GM18508 (cell line): ENCODE results near the gene SENP6.
"Not testable (repeated sequence)": the region's sequence is repeated elsewhere in the genome, so short reads cannot be mapped to it uniquely, and the experiment has no call there.

Experiments used
- ATAC-seq: cut with Tn5 transposase; IDR thresholded peaks from one replicate; pipeline ENCODE4 v1.9.1; 2021; ENCODE audit warnings: moderate number of reproducible peaks; ENCODE audit not compliant: insufficient read depth, unreplicated experiment

SENP6 gene

GRCh38 chr6:75633045-75633444, 31.4 kb downstream of the SENP6 start:
- no peak for ATAC-seq

GRCh38 chr6:75642311-75642710, 40.6 kb downstream of the SENP6 start:
- no peak for ATAC-seq

GRCh38 chr6:75643173-75643572, 41.5 kb downstream of the SENP6 start:
- ATAC-seq, result no peak

- ATAC-seq, result peak; percentile 71
Observed at GRCh38 chr6:75656479-75656878, 54.8 kb downstream of the SENP6 start.

- no peak for ATAC-seq
Observed at GRCh38 chr6:75657327-75657726, 55.6 kb downstream of the SENP6 start.

- ATAC-seq, result no peak
Observed at GRCh38 chr6:75666592-75666991, 64.9 kb downstream of the SENP6 start.

GRCh38 chr6:75673884-75674283, 72.2 kb downstream of the SENP6 start:
- ATAC-seq, result no peak

- ATAC-seq, result no peak
Observed at GRCh38 chr6:75676377-75676776, 74.7 kb downstream of the SENP6 start.

GRCh38 chr6:75682548-75682947, 80.9 kb downstream of the SENP6 start:
- ATAC-seq, result not testable (repeated sequence)

GRCh38 chr6:75683005-75683404, 81.3 kb downstream of the SENP6 start:
- not testable (repeated sequence) for ATAC-seq

GRCh38 chr6:75687535-75687934, 85.9 kb downstream of the SENP6 start:
- ATAC-seq, result not testable (repeated sequence)

GRCh38 chr6:75687937-75688336, 86.3 kb downstream of the SENP6 start:
- ATAC-seq, result not testable (repeated sequence)

- ATAC-seq, result no peak
Observed at GRCh38 chr6:75689576-75689975, 87.9 kb downstream of the SENP6 start.

- no peak for ATAC-seq
Observed at GRCh38 chr6:75691012-75691411, 89.3 kb downstream of the SENP6 start.

- ATAC-seq, result no peak
Observed at GRCh38 chr6:75693534-75693933, 91.9 kb downstream of the SENP6 start.

- ATAC-seq, result no peak
Observed at GRCh38 chr6:75694406-75694805, 92.7 kb downstream of the SENP6 start.

GRCh38 chr6:75708334-75708733, 106.7 kb downstream of the SENP6 start:
- ATAC-seq, result not testable (repeated sequence)

GRCh38 chr6:75711173-75711572, 109.5 kb downstream of the SENP6 start:
- no peak for ATAC-seq

- no peak for ATAC-seq
Observed at GRCh38 chr6:75719133-75719532, 117.5 kb downstream of the SENP6 start.

GRCh38 chr6:75723382-75723781, 121.7 kb downstream of the SENP6 start:
- ATAC-seq, result no peak

GRCh38 chr6:75727206-75727605, 125.5 kb downstream of the SENP6 start:
- no peak for ATAC-seq

- not testable (repeated sequence) for ATAC-seq
Observed at GRCh38 chr6:75731029-75731428, 129.3 kb downstream of the SENP6 start.
